HepG2 (cell line): Measurements from ENCODE around the gene SPTBN4. TPM values are rescaled to one million over a fixed set of nuclear protein-coding genes. Genes with fewer than 3 reads are reported as not detected.

Source experiments
- ATAC-seq: fragments of 200-7000 bp; cut with Tn5 transposase; 3 replicates; pipeline ENCODE4 v1.9.1; 2020; ENCODE audit warnings: mild to moderate bottlenecking, moderate library complexity
- BruUV-seq: library from RNA; stranded (reverse); fragments of 400-500 nt; replicated peaks from 2 replicates; lab custom pipeline; 2021; lab: Mats Ljungman, UMichigan
- CTCF ChIA-PET: fragments of 300-600 bp; formaldehyde crosslinking; extraction: SDS; loops from one replicate; lab custom pipeline; 2021; ENCODE audit warnings: low total read pairs, inconsistent platforms, low intra/inter-chr PET ratio; lab: Yijun Ruan, JAX
- POLR2A ChIA-PET: fragments of 350-600 bp; sonication (Branson Sonifier 250); formaldehyde crosslinking; loops from one replicate; lab custom pipeline; 2020; ENCODE audit warnings: antibody characterized with exemption, inconsistent platforms; lab: Yijun Ruan, JAX
- DNase-seq: peaks from one replicate; pipeline ENCODE4 v3.0.0-alpha.2; 2015; ENCODE audit warnings: low spot score
- FAIRE-seq: peaks from 3 replicates; lab custom pipeline; 2011; peaks lifted over from hg19 to GRCh38; lab: Jason Lieb, UNC
- H2AFZ ChIP-seq: one replicate; pipeline ENCODE4 v1.6.1; 2011; ENCODE audit warnings: low read length, inconsistent platforms
- H3K27ac ChIP-seq: fragments of 300-600 bp; 3 replicates; pipeline ENCODE4 v1.8.0; 2011; ENCODE audit warnings: mixed run types, mild to moderate bottlenecking, mixed read lengths, low read length, inconsistent platforms; ENCODE audit not compliant: insufficient read depth; ENCODE audit errors: extremely low read length
- H3K27me3 ChIP-seq, 2 experiments: fragments of 200-600 bp in 1 of 2; 2 replicates in 1 of 2; 3 replicates in 1 of 2; pipeline versions ENCODE4 v1.6.0 to v1.8.0; 2011; ENCODE audit warnings: low read length in 2 of 2, mild to moderate bottlenecking in 2 of 2, moderate library complexity in 2 of 2, inconsistent platforms in 1 of 2; ENCODE audit not compliant: insufficient read depth in 2 of 2, control insufficient read depth in 1 of 2
- H3K36me3 ChIP-seq, 2 experiments: fragments of 200-600 bp in 1 of 2; replicated peaks in 1 of 2; 2 replicates in 1 of 2; 3 replicates in 1 of 2; pipeline versions ENCODE4 v1.5.1 to v1.8.0; 2011; ENCODE audit warnings: low read length in 2 of 2, inconsistent platforms in 1 of 2; ENCODE audit not compliant: insufficient read depth in 2 of 2, control insufficient read depth in 1 of 2
- H3K4me1 ChIP-seq: 2 replicates; pipeline ENCODE4 v1.5.1; 2012; ENCODE audit warnings: low read length, inconsistent platforms; ENCODE audit not compliant: insufficient read depth
- H3K4me2 ChIP-seq: 2 replicates; pipeline ENCODE4 v1.6.0; 2011; ENCODE audit warnings: low read depth, low read length, inconsistent platforms
- H3K4me3 ChIP-seq, 3 experiments: fragments of 200-600 bp in 1 of 3; sonication (generic), shearing (Covaris generic) in 1 of 3; replicated peaks in 1 of 3; 2 replicates each; pipeline ENCODE4 v1.5.1; 2011 to 2016; ENCODE audit warnings: low read length in 3 of 3, inconsistent platforms in 2 of 3, low read depth in 2 of 3, mild to moderate bottlenecking in 2 of 3, control low read depth in 1 of 3, mixed read lengths in 1 of 3; ENCODE audit not compliant: insufficient read depth in 1 of 3
- H3K79me2 ChIP-seq: one replicate; pipeline ENCODE4 v1.6.1; 2011; ENCODE audit warnings: low read length, inconsistent platforms; ENCODE audit not compliant: insufficient read depth
- H3K9ac ChIP-seq: 2 replicates; pipeline ENCODE4 v1.6.0; 2011; ENCODE audit warnings: mild to moderate bottlenecking, low read depth, low read length, inconsistent platforms; ENCODE audit not compliant: insufficient read depth
- H3K9me3 ChIP-seq: 2 replicates; pipeline ENCODE4 v1.5.1; 2012; ENCODE audit warnings: mild to moderate bottlenecking, low read length
- H4K20me1 ChIP-seq: 2 replicates; pipeline ENCODE4 v1.6.0; 2011; ENCODE audit warnings: inconsistent platforms, mild to moderate bottlenecking, low read length, moderate library complexity; ENCODE audit not compliant: insufficient read depth
- BCL6 ChIP-seq: IDR thresholded peaks from 2 replicates; pipeline ENCODE4 v1.6.1; 2016; ENCODE audit warnings: missing genetic modification reagents, missing compliant biosample characterization
- HHEX ChIP-seq: IDR thresholded peaks from 2 replicates; pipeline ENCODE4 v1.6.1; 2016; ENCODE audit warnings: control low read depth
- IKZF4 ChIP-seq: sonication (generic); formaldehyde crosslinking; IDR thresholded peaks from 2 replicates; pipeline ENCODE4 v1.5.1; 2020; ENCODE audit warnings: borderline replicate concordance, mild to moderate bottlenecking, low read depth, missing genetic modification reagents; ENCODE audit errors: not compliant biosample characterization
- NCOA5 ChIP-seq: sonication (generic); formaldehyde crosslinking; IDR thresholded peaks from 2 replicates; pipeline ENCODE4 v1.4.0; 2020; ENCODE audit warnings: missing genetic modification reagents
- SNAI1 ChIP-seq: sonication (generic); formaldehyde crosslinking; IDR thresholded peaks from 2 replicates; pipeline ENCODE4 v1.5.0; 2020; ENCODE audit warnings: mild to moderate bottlenecking, missing genetic modification reagents, borderline replicate concordance
- ZFP82 ChIP-seq: sonication (generic); formaldehyde crosslinking; IDR thresholded peaks from 2 replicates; pipeline ENCODE4 v1.5.1; 2020; ENCODE audit warnings: mild to moderate bottlenecking, missing genetic modification reagents, borderline replicate concordance
- ZNF160 ChIP-seq: sonication (generic); formaldehyde crosslinking; IDR thresholded peaks from 2 replicates; pipeline ENCODE4 v1.8.0; 2022; ENCODE audit warnings: mild to moderate bottlenecking, inconsistent platforms, missing genetic modification reagents
- ZNF230 ChIP-seq: sonication (generic); formaldehyde crosslinking; IDR thresholded peaks from 2 replicates; pipeline ENCODE4 v1.4.0; 2020; ENCODE audit warnings: mild to moderate bottlenecking, missing genetic modification reagents
- ZNF253 ChIP-seq: sonication (generic); formaldehyde crosslinking; IDR thresholded peaks from 2 replicates; pipeline ENCODE4 v1.8.0; 2022; ENCODE audit warnings: mild to moderate bottlenecking, missing genetic modification reagents, borderline replicate concordance
- ZNF367 ChIP-seq: sonication (generic); formaldehyde crosslinking; IDR thresholded peaks from 2 replicates; pipeline ENCODE4 v1.4.0; 2020; ENCODE audit warnings: missing genetic modification reagents, borderline replicate concordance
- ZNF460 ChIP-seq: sonication (generic); formaldehyde crosslinking; IDR thresholded peaks from 2 replicates; pipeline ENCODE4 v1.5.1; 2020; ENCODE audit warnings: missing genetic modification reagents, mild to moderate bottlenecking, borderline replicate concordance
- ZNF614 ChIP-seq: IDR thresholded peaks from 2 replicates; pipeline ENCODE4 v1.6.1; 2018; ENCODE audit warnings: missing biosample characterization, missing genetic modification reagents, inconsistent platforms, borderline replicate concordance
- ZNF646 ChIP-seq: sonication (generic); formaldehyde crosslinking; IDR thresholded peaks from 2 replicates; pipeline ENCODE4 v1.9.0; 2021; ENCODE audit warnings: mild to moderate bottlenecking, missing genetic modification reagents
- ZNF749 ChIP-seq: sonication (generic); formaldehyde crosslinking; IDR thresholded peaks from 2 replicates; pipeline ENCODE4 v1.8.0; 2022; ENCODE audit warnings: mild to moderate bottlenecking, missing genetic modification reagents, moderate library complexity, borderline replicate concordance
- WGBS: methylation state at CpG from one replicate; pipeline ENCODE4 v1.1.6; 2017; ENCODE audit warnings: low lambda C conversion rate; 5-methylcytosine and 5-hydroxymethylcytosine counted together
- in situ Hi-C: cut with HindIII; loops from 2 replicates; pipeline ENCODE4 v1.10.0; 2017; ENCODE audit warnings: low pct_unique_long_range_greater_than_20kb; ENCODE audit not compliant: extremely low pct_ligation_motif_present
- intact Hi-C: fragments of 100-400 bp; cut with micrococcal nuclease; formaldehyde crosslinking; loops from one replicate; pipeline ENCODE4 v1.10.0; 2022; ENCODE audit not compliant: unreplicated experiment
- polyA plus RNA-seq, 8 experiments: library from polyadenylated mRNA; depleted of rRNA in 3 of 8; stranded (reverse) in 7 of 8; unstranded in 1 of 8; fragments of >200 nt; fragmentation: Illumina TruSeq in 4 of 8; extraction: Trizol in 4 of 8; gene quantifications; 2 replicates each; pipeline versions ENCODE4 v1.2.1 to v1.2.3, GENCODE V29; 2011 to 2016; ENCODE audit warnings: low read depth in 4 of 8, missing spikeins in 1 of 8, mixed read lengths in 1 of 8; ENCODE audit not compliant: insufficient read depth in 1 of 8
- total RNA-seq, 5 experiments: library from RNA; depleted of rRNA; stranded (reverse); fragments of >200 nt; fragmentation: Illumina TruSeq; extraction: Trizol; gene quantifications; 2 replicates each; pipeline ENCODE4 v1.2.3, GENCODE V29; 2016; ENCODE audit warnings: low read depth in 1 of 5

SPTBN4 gene
- total and polyA plus RNA-seq, 2 of the 13 experiments (the other 11 are each of a cell fraction or from before 2014, with no cell fraction given): 0.11 TPM

- H3K9ac ChIP-seq: no peak overlapping the region
- peaks cover 13% of the 10 kb centered on the region for H4K20me1 ChIP-seq
- no peak overlapping the region for H3K4me2 ChIP-seq
- H3K9me3 ChIP-seq: no peaks in the 10 kb centered on the region
- FAIRE-seq (no peak), DNase-seq (no peak), ATAC-seq (no peak)
- no peak overlapping the region for H3K27ac ChIP-seq
- TF ChIP-seq BCL6 (CRISPR knock-in tag) (no peak), HHEX (CRISPR knock-in tag) (no peak), ZFP82 (CRISPR knock-in tag) (no peak), ZNF230 (no peak), IKZF4 (CRISPR knock-in tag) (no peak), ZNF614 (CRISPR knock-in tag) (no peak), ZNF253 (no peak), ZNF460 (CRISPR knock-in tag) (no peak), NCOA5 (CRISPR knock-in tag) (no peak), ZNF367 (CRISPR knock-in tag) (no peak), ZNF160 (no peak), ZNF749 (CRISPR knock-in tag) (no peak), ZNF646 (CRISPR knock-in tag) (no peak), SNAI1 (no peak)
- in situ Hi-C loops (no loop called here), intact Hi-C loops (loop anchor here (2.0 kb wide), 2 partner anchors 19 to 25 kb away; partner anchors contain the start of gene BLVRB)
- POLR2A ChIA-PET: interaction anchor here (4.6 kb wide), 1 partner anchor 25 kb away, joined by 50 read pairs; no protein-coding TSS in a partner anchor
- peaks cover 27% of the 10 kb centered on the region for H3K79me2 ChIP-seq
- peaks cover 12% of the 10 kb centered on the region for H3K4me1 ChIP-seq
- H3K4me3 ChIP-seq: no peak overlapping the region
- no TSS peak for BruUV-seq
- CTCF ChIA-PET: no interaction called here
- peaks cover 0 to 5% of the 10 kb centered on the region in 2 experiments; a peak in 1 of 5 replicates for H3K27me3 ChIP-seq
- H3K36me3 ChIP-seq: peaks cover 7 to 17% of the 10 kb centered on the region in 2 experiments; a peak in 4 of 5 replicates
- H2AFZ ChIP-seq: no peak overlapping the region
- 85% methylated on average over 9 of the region's 9 CpGs for WGBS
Measured at GRCh38 chr19:40445780-40446262, 21.0 kb upstream of the SPTBN4 start.
